Osteoblast (primary cell): ENCODE data around the gene SOWAHC. TPM values are rescaled to one million over a fixed set of nuclear protein-coding genes. Genes with fewer than 3 reads are reported as not detected.
"Not testable (repeated sequence)": the region's sequence is repeated elsewhere in the genome, so short reads cannot be mapped to it uniquely, and the experiment has no call there.

Experiments
- DNase-seq: peaks from one replicate; pipeline ENCODE4 v3.0.0; 2011; ENCODE audit warnings: low spot score, mixed read lengths; ENCODE audit not compliant: insufficient read length; ENCODE audit errors: missing footprints
- H2AFZ ChIP-seq: 2 replicates; pipeline ENCODE4 v1.6.0; 2011; ENCODE audit warnings: mild to moderate bottlenecking, low read length
- H3K27ac ChIP-seq: 2 replicates; pipeline ENCODE4 v1.5.1; 2011; ENCODE audit warnings: mild to moderate bottlenecking, low read depth, low read length, moderate library complexity
- H3K27me3 ChIP-seq: 2 replicates; pipeline ENCODE4 v1.6.0; 2012; ENCODE audit warnings: mild to moderate bottlenecking, control low read depth, inconsistent platforms, low read length, moderate library complexity; ENCODE audit not compliant: insufficient read depth
- H3K36me3 ChIP-seq: 2 replicates; pipeline ENCODE4 v1.5.1; 2011; ENCODE audit warnings: mild to moderate bottlenecking, low read length, control low read depth, moderate library complexity; ENCODE audit not compliant: insufficient read depth
- H3K4me1 ChIP-seq: 2 replicates; pipeline ENCODE4 v1.5.1; 2011; ENCODE audit warnings: mild to moderate bottlenecking, low read length, control low read depth, moderate library complexity; ENCODE audit not compliant: insufficient read depth
- H3K4me2 ChIP-seq: 2 replicates; pipeline ENCODE4 v1.6.0; 2011; ENCODE audit warnings: mild to moderate bottlenecking, low read length; ENCODE audit not compliant: insufficient read depth
- H3K4me3 ChIP-seq: fragments of 200-600 bp; sonication (generic); 3 replicates; pipeline ENCODE4 v1.5.1; 2012; ENCODE audit warnings: mild to moderate bottlenecking, low read length, inconsistent platforms; ENCODE audit not compliant: insufficient read depth
- H3K79me2 ChIP-seq: 2 replicates; pipeline ENCODE4 v1.6.0; 2012; ENCODE audit warnings: mild to moderate bottlenecking, low read length, control low read depth, inconsistent platforms; ENCODE audit not compliant: insufficient read depth
- H3K9me3 ChIP-seq: 2 replicates; pipeline ENCODE4 v1.5.1; 2011; ENCODE audit warnings: low read depth, low read length, control low read depth
- H4K20me1 ChIP-seq: 2 replicates; pipeline ENCODE4 v1.6.0; 2012; ENCODE audit warnings: mild to moderate bottlenecking, low read length, control low read depth; ENCODE audit not compliant: insufficient read depth
- total RNA-seq: library from RNA; depleted of rRNA; stranded (reverse); fragments of >200 nt; gene quantifications from 2 replicates; pipeline ENCODE4 v1.2.3, GENCODE V29; 2012
- TF ChIP-seq, protein P1 (sequence below): IDR thresholded peaks from 2 replicates; pipeline ENCODE4 v1.5.1; 2011; ENCODE audit warnings: mild to moderate bottlenecking, low read depth, low read length, moderate library complexity; ENCODE audit errors: extremely low read depth

The SOWAHC gene
- total RNA-seq, 1 donor = 17.7 TPM

DNA sequence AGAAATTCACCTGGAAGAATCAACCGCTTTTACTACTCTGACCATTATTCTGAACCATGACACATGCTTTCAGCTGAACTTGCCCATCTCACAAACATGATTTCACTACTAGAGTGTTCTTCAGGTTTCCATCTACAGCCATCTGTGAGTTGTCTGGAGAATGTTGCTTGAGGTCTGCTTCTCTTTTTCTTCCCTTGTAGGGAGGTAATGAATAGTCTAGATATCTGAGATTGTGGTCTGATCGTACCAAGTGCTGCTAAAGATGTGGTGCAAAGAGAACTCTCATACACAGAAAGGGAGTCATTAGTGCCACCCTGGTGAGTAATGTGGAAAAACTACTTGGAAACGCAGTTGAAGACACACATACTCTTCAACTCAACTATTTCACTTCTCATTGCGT lies 10.2 kb downstream of the SOWAHC start:
- Histone ChIP-seq H3K79me2 (no peaks in the 10 kb centered on the region), H4K20me1 (no peaks in the 10 kb centered on the region), H3K27ac (no peak overlapping the region), H2AFZ (no peak overlapping the region), H3K4me1 (no peaks in the 10 kb centered on the region), H3K36me3 (no peaks in the 10 kb centered on the region), H3K9me3 (no peaks in the 10 kb centered on the region), H3K4me2 (no peak overlapping the region), H3K27me3 (peaks cover 3% of the 10 kb centered on the region), H3K4me3 (no peak overlapping the region)
- TF ChIP-seq, protein P1, sequence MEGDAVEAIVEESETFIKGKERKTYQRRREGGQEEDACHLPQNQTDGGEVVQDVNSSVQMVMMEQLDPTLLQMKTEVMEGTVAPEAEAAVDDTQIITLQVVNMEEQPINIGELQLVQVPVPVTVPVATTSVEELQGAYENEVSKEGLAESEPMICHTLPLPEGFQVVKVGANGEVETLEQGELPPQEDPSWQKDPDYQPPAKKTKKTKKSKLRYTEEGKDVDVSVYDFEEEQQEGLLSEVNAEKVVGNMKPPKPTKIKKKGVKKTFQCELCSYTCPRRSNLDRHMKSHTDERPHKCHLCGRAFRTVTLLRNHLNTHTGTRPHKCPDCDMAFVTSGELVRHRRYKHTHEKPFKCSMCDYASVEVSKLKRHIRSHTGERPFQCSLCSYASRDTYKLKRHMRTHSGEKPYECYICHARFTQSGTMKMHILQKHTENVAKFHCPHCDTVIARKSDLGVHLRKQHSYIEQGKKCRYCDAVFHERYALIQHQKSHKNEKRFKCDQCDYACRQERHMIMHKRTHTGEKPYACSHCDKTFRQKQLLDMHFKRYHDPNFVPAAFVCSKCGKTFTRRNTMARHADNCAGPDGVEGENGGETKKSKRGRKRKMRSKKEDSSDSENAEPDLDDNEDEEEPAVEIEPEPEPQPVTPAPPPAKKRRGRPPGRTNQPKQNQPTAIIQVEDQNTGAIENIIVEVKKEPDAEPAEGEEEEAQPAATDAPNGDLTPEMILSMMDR = no peak
- no peak for DNase-seq

DNA sequence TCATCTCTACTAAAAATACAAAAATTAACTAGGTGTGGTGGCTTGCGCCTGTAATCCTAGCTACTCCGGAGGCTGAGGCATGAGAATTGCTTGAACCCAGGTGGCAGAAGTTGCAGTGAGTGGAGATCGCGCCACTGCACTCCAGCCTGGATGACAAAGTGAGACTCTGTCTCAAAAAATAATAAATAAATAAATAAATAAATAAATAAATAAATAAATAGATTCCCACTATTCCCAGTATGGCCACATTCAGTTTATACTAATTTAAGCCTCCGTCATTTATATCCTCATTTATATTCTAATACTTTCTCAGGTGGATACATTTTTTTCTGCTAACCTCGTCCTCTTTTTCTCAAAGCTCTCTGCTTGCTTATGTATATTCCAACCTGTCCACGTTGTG lies 14.2 kb downstream of the SOWAHC start:
- not testable (repeated sequence) for H3K9me3 ChIP-seq, H3K36me3 ChIP-seq, H3K27ac ChIP-seq, DNase-seq, H2AFZ ChIP-seq, H3K4me3 ChIP-seq, H3K4me1 ChIP-seq, H3K4me2 ChIP-seq, H3K79me2 ChIP-seq, H4K20me1 ChIP-seq, H3K27me3 ChIP-seq

DNA sequence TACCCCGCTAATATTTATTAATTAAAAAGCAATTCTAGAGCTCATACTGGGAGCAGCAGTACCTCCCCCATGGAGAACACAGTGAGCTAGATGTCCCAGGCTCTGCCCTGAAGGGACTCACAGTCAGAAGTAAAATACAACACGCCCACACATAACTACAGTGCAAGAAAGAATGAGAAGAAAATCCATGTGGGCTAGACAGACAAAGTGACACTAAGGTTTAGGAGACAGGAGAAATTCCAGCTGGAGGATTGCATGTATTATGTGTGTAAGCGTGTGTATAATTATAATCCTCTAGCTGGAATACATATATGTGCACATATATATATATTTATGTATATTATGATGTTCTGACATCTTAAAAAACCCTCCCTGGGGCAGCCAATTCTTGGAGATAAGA lies 15.7 kb downstream of the SOWAHC start:
- H3K9me3 ChIP-seq = no peaks in the 10 kb centered on the region
- no peaks in the 10 kb centered on the region for H3K36me3 ChIP-seq
- H3K4me3 ChIP-seq = no peak overlapping the region
- TF ChIP-seq, protein P1 = no peak
- no peak for DNase-seq
- no peaks in the 10 kb centered on the region for H4K20me1 ChIP-seq
- no peak overlapping the region for H3K4me2 ChIP-seq
- no peaks in the 10 kb centered on the region for H3K4me1 ChIP-seq
- no peak overlapping the region for H3K27ac ChIP-seq
- no peak overlapping the region for H2AFZ ChIP-seq
- no peaks in the 10 kb centered on the region for H3K79me2 ChIP-seq
- no peaks in the 10 kb centered on the region for H3K27me3 ChIP-seq

DNA sequence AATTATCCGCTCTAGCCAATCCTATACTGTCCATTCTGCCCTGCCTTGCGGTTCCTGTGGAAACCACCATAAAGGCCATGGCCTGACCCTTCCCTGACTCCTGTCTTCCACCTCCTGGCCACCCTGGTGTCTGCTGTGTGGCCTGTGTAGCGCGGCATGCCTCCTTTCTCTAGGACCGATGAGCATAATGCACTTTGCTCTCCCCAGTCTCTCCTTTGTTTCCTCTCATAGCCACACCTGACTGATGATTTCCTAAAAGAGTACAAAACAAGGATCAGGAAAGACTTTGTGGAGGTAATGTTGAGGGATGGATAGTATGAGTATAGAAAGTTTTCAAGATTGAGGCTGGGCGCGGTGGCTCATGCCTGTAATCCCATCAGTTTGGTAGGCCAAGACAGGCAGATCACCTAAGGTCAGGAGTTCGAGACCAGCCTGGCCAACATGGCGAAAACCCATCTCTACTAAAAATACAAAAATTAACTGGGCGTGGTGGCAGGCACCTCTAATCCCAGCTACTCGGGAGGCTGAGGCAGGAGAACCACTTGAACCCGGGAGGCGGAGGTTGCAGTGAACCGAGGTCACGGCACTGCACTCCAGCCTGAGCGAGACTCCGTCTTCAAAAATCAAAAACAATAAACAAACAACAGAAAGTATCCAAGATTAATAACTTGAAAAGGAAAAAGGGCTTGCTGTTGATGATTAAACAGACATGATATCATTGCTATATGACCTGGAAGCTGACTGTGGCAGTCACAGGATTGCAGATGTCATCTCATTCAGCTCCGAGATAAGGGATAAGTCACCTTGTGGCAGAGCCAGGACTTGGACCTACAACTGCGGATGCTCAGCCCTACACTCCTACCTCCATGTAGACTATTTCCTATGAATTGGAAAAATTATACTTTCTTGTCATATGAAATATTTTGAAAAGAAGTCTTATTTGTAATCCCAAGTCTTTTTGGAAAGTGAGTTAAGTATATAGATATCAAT lies 16.6 kb downstream of the SOWAHC start:
- no peaks in the 10 kb centered on the region for H3K36me3 ChIP-seq

More for the DNA sequence above, 16.6 kb downstream of the SOWAHC start:
- Histone ChIP-seq H3K9me3 (no peaks in the 10 kb centered on the region), H4K20me1 (no peaks in the 10 kb centered on the region), H3K4me3 (no peak overlapping the region), H3K79me2 (no peaks in the 10 kb centered on the region), H3K27ac (no peak overlapping the region), H3K4me1 (no peaks in the 10 kb centered on the region), H2AFZ (no peak overlapping the region), H3K27me3 (no peaks in the 10 kb centered on the region), H3K4me2 (no peak overlapping the region)
- TF ChIP-seq, protein P1 = no peak
- DNase-seq = no peak
